Inferior parietal cortex (tissue), 1 donor: ENCODE data around the gene EXD3.

Source experiments
- DNase-seq: peaks from one replicate; pipeline ENCODE4 v3.0.0-alpha.2; 2016; ENCODE audit errors: extremely low spot score

Gene EXD3

DNA sequence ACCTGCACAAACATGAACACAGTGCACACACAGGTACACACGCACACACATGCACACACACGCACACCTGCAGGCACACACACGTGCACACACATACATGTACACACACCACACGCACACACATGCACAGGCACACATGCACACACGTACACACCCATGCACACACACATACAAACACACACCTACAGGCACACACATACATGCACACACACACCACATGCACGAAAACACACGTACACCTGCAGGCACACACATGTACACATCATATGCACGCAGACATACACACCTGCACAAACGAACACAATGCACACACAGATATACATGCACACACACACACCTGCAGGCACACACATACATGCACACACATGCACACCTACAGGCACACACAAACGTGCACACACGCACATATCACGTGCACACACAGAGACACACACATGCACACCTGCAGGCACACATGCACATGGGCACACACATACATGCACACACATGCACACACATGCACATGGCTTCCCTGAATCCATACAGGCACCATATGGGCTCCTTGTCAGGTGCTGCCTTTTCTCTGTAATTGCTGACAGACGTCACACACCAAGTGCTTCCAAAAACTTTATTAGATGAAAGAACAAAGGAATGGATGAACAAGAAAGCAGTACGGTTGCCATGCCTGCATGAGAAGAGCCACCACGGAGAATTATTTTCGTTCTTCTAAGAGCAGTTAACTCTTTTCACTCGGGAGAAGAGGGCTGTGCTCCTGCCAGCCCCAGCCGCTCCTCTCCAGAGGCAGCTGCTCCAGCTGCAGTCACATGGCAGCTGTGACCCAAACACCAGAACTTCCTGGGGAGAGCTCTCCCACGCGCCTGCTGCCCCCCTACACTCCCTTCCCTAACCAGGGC, 57.2 kb downstream of the EXD3 start:
- no peak for DNase-seq

DNA sequence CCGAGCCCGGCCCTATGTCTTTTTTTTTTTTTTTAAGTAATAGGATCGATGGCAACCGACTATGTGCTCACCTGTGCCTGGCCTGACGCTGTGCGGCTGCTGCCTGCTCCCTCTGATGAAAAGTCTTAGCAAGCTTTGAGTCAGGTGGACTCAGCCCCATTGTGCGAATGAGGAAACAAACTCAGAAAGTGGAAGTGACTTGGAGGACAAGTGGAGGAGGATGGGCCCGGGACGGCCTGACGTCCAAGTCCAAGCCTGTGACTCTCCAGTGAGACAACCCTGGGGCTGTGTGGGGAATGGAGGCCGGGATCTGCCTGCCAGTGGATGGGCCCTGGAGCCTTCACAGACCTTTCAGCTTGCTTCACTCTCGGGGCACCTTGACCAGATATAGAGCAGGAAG, 57.9 kb downstream of the EXD3 start:
- DNase-seq, result no peak

DNA sequence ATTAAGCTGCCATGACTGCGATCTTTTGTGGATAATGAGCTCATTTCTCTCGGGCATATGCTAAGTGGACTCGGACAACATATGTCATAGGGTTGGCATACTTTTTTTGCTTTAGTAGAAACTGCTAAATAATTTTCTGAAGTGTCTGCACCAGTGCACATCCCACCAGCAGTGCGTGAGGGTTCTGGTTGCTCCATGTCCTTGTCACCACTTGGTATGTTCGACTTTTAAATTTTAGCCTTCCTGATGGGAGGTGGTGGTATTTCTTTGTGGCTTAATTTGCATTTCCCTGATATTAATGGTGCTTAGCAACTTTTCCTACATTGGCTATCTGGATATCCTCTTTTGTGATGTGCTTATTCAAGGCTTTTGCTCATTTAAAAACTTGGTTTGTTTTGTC, 63.1 kb downstream of the EXD3 start:
- DNase-seq, result no peak

DNA sequence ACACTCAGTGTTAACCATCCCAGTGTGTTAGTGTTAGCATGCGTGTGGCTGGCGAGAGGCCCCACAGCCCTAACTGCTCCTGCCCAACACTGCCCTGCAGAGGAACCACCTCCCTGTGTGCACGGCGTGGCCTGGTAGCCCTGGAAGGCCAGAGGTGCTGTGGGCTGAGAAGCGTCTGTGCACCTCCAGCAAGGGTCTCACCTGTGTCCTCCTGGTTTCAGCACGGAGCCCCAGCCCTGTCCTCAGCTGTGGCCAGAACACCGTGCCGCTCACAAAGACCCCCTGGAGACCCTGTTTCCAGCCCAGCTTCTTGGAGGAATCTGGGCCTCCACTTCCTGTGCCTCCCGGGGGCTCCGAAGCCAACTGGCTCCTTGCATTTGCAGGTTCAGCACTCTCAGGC, 64.8 kb downstream of the EXD3 start:
- DNase-seq, result no peak

DNA sequence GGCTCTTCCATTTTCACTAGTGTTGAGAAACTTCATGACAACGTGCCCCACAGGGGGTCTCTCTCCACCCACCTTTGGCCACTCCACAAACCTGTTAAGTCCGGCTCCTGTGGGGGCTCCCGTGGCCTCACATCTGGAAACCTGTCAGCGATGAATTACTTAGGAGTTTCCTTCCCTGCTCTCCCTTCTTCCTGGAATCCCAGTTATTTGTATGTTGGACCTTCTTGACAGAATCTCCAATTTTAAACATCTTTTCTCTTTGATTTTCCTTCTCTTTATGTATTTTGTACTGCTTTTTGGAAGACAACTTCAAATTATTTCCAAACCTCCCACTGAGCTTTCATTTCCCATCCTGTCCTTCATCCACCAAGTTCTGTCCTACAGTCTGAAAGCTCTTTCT, 65.8 kb downstream of the EXD3 start:
- DNase-seq, result no peak

DNA sequence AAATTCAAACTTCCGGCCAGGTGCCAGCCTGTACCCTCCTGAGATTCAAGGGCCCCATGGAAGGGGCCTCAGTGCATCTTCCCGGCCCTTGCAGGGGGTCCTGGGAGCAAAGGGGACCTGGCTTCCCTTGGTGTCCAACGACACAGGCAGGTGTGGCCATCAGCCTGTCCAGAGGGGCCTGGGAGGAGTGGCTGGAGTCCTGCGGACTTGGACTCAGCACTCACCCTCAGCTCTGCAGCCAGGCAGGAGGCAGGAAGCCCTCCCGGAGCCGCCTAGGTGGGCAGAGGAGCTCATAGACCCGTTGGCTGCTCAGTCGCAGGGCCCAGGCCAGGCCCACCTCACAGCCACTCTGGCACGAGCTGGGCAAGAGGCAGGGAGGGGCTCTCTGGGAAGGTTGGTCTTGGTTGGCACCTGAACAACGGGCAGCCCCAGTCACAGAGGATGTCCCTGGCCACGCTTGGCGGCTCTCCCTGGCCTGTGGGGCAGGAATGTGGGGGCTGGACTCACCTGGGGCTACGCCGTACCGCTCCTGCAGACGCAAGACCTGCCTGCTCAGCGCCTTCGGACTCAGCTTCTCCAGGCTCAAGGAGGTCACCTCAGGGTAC, 67.1 kb downstream of the EXD3 start:
- DNase-seq, result no peak

DNA sequence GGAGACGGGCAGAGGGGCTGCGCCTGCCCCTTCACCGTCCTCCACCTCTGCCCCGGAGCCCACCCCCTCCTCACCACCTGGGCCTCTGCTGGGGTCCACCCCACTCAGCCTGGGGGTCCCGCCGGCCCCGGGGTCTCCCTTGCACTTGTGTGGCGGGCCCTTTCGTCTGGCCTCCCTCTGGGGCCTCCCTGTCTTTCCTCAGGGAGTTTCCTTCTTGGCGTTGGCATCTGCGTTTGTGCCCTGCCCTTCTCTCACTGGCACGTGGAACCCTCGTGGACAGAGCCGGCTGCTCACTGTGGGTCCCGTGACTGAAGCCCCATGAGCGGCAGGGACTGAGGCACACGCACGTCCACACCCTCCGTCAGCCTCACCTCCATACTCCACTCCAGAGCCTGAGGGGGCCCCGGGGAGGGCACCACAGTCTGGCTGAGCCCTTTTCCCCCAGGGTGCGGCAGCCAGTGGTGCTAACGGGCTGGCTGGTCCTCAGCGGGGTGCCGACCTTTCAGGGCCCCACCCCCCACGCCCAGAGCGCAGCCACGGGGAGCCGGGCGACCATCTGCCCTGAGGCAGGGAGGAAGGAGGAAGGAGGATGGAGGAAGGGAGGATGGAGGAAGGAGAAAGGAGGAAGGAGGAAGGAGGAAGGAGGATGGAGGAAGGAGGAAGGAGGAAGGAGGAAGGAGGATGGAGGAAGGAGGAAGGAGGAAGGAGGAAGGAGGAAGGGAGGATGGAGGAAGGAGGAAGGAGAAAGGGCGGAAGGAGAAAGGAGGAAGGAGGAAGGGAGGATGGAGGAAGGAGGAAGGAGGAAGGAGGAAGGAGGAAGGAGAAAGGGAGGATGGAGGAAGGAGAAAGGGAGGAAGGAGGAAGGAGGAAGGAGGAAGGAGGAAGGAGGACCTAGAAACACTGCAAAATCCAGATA, 67.9 kb downstream of the EXD3 start:
- DNase-seq, result no peak

DNA sequence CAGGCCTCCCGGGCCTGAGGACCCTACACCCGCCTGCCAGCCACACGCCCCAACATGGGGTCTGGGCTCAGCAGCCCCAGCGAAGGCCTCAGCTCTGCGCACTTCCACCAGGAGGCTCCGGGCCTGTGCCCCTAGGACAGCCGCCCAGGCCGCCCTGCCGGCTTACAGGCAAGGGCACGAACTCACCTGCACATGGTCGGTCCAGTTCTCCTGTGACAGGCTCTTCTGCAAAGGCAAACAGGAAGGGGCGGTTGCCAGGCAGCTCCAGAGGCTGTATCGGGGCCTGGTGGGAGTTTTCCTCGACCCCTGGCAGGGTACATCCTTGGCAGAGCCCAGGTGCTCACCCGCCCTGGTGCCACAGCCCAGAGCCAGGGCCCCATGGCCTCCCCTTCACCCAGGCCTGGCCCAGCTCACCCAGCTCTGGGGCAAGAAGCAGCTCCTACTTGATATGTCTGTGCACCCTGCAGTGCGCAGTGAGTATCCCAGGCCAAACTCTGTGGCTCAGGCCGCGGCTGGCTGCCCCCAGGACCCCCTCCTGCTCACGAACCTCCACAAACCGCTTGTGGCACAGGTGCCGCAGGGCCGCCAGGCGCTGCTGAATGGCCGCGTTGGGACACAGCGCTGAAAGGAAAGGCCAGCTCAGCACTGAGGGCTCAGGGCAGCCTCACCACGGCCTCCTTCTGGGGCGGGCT, 68.7 kb downstream of the EXD3 start:
- DNase-seq, result no peak

DNA sequence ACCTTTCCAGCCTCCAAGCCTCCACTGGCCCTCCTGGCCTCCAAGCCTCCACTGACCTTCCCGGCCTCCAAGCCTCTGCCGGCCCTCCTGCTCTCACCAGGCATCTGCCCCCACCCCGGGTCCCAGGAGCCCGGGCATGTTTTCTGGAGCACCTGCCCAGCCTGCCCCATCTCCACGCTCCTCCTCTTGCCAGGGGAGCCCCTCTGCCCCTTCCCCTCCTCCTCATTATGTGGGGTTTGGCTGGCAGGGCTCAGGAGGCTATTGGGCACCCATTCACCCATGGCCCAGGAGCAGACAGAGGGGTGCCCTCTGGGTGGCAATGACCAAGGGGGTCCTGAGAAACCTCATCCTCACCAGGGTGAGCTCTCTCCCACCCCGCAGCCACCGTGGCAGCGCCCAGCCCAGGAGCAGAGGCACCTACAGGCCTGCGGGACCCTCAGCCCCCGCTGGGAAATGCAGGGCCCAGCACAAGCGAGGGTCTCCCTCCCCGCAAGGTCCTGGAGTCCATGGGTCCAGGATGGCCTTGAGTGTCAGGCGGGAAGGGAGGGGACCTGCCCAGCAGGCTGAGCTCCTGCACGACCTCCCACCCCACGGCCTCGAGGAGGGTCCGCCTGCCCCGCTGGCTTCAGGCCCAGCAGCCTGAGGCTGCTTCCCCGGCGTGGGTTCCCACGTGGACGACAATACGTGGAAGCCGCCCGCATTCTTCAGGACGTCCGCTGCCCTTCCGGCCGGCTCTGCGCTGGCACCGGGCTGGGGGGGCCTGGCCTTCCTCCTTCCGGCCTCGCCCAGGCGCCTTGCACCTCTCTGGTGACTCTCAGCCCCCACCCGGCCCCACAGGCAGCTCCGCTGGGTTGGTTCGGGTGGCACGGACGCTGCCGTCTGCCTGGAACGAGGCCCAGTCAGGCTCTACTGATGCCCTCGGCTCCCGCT, 69.5 kb downstream of the EXD3 start:
- no peak for DNase-seq

DNA sequence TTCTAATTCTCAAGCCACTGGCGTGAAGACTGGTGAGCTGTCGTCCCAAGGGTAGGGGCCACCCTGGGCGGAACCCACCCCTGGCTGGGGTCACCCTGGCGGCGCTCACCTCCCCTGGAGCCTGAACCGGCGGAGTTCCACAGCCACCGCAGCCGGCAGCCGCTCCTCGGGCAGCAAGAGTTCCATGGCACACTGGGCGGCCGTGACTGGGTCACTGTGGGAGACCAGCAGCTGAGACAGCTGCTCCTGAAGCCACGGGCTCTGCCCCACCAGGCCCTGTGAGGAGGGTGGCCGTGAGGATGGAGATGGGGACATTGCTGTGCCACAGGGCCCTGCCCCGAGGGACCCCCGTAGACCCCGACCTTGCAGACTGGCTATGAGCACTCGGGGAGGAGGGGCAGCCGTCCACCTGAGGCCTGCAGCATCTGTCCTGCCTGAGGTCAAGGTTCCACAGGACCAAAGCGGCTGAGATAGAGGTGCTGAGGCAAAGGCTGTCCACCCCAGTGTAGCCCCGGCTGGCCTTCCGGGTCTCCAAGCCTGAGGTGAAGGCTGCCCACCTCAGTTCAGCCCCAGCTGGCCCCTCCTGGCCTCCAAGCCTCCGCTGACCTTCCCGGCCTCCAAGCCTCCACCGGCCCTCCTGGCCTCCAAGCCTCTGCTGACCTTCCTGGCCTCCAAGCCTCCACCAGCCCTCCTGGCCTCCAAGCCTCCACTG, 70.3 kb downstream of the EXD3 start:
- DNase-seq, result no peak

DNA sequence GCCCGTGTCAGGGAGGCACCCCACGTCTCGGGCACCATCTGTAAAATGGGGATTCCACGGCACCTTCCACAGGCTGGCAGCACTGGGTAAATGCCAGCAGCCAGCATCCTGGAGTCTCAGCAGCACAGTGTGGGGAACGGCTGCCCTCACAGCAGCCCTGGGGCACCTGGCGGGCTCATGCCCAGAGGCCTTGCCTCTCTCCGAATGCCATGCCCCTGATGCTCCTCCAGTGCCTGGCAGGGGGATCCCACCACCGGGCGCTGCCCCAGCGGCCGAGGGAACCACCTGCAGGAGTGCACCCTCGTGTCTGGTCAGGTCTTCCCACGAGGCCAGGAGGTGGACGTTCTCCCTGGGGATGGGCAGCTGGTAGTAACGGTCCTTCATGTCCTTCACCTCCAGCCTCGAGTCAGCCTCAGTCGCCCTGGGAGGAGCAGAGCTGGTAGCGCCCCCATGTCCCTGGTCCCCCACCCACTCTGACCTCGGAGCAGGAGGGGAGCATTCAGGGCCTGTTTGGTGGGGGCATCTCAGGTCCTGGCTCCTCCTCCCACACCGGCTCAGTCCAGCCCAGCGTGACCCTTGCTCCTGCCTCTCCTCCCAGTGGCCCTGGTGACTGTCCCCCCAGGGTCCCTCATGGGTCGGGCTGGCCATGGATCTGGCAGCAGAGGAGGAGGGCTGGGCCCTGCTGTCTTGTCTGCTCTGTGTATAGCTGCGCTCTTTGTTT, 71.0 kb downstream of the EXD3 start:
- no peak for DNase-seq

DNA sequence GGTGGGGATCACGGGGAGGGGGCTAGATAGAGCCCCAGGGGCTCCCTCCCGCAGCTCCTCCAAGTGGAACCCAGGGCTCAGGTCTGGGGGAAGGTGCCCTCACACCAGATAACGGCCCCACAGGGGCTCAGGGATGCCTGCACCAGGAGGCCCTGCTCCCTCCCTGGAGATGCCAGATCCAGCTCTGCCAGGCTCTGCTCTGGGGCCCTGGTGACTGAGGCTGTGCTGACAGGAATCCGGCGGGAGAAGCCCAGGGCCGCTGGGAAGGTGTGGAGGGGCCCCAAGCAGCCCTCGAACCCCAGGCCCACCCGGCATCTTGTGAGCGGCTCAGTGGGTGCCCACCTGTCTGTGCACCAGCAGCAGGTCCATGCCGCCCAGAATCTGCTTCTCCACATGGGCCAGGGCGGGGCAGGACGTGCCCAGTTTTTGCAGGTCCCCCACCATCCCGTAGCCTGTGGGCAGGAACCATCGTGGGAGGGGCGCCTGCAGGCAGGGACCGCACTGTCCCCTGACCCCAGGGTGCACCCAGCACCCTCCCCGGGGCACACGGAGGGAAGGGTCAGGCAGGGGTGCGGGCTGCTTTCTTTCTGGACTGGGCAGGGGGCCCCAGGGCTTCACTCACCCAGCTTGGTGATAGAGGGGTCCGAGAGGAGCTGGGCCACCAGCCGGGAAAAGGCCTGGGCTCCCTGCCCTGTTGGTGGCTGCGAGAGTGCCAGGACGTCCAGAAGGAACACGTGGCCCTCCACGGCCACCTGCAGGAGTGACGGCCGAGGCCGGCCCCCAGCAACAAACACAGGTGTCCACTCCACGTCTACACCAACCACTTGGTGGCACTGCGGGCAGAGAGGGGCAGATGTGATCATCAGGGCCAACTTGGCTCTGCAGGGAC, 72.0 kb downstream of the EXD3 start:
- DNase-seq, result no peak

DNA sequence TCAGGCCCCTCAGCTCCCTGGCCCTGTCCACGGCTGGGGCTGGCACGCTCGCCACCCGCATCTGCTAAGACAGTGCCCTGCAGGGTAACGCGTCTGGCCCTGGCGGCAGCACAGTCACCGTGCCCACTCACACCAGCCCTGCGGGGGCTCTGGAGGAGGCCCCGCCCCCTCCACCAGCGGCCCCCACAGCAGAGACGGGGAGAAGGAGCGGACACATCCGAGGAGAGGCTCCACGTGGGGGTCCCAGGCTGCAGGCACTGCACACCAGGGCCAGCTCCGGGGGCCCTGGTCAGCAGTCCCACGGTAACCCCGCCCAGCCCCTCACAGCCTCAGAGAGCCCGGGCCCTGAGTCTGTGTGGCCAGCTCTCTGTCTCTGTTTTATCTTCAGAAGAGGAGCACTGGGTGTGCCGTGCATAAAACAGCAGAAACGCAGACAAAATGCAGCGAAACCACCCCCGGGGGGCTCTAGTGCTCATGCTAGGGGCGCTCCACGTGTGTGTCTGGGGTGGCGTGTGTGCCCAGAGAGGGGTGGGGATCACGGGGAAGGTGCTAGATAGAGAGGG, 73.4 kb downstream of the EXD3 start:
- no peak for DNase-seq

DNA sequence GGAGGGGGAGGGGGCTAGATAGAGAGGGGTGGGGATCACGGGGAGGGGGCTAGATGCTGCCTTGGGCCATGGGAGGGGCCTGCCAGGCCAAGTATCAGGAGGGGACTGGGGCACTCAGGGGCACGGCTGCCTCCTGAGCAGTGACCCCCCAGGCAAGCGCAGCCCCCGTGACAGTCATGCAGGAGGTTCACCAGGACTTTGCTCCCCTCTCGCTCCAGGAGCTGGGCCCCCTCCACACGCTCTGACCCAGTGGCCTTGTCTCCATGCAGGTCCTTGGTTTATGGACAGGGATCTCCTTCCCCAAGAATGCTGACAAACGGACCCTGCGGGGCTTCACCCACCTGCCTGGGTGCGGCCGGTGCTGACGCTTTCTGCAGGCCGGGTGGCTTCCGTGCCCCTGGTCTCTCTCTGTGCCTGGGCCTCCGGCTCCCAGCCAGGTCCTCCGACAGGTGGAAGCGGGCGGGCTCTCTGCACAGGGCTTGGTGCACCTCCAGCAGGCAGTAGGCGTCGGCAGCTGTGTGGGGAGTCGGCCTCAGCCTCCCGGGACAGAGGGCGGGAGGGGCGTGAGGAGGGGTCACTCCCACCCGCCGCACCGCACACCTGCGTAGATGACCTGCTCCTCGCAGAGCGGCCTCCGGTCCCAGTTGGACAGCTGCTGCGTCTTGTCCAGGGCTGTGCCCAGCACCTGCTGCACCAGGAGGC, 74.0 kb downstream of the EXD3 start:
- DNase-seq, result no peak

DNA sequence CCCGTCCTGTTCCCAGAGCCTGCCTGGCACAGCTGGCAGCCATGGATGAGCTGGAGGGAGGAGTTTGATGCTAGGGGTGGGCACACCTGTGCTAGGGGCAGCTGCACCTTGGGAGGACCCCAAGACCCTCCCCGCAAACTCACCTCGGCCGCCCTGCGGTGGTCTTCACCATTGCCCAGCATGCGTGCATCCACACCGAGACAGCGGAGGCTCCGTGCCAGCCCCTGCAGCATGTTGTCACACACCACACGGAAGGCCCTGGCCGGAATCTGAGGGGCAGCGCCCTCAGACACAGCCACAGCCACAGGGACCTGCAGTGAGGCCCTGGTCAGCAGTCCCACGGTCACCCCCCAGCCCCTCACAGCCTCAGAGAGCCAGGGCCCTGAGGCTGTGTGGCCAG, 75.0 kb downstream of the EXD3 start:
- no peak for DNase-seq

DNA sequence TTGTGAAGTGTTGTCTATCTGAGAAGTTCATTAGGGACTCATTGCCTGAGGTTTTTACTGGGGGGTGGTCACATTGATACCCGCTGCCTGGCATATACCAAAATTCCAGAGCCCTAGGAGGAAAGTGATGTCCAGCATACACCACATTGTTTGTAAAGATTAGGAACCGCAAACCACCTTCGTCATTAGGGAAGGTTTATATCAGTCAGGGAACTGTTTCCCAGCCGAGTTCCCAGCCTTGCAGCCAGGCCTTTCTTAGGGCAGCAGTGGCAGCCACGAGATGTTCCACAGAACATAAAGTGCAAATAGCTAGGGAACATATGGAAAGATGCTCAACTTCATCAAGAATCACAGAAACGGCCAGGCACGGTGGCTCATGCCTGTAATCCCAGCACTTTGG, 80.5 kb downstream of the EXD3 start:
- no peak for DNase-seq

DNA sequence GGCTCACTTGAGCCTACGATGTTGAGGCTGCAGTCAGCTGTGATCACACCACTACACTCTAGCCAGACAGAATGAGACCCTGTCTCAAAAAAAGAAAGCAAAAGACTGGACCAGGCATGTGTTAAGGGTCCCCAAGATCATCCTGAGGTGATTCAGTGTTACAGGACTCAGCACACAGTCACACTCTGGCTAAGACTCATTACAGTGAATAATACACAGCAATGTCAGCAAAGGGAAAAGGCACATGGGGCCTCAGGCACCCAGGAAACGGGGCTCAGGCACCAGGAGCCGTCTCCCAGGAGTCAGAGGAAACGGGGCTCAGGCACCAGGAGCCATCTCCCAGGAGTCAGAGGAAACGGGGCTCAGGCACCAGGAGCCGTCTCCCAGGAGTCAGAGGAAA, 81.7 kb downstream of the EXD3 start:
- DNase-seq, result no peak
